C4-2B (cell line): ENCODE results near the gene STX8.

Source experiments
- H3K27ac ChIP-seq: fragments of 450-650 bp; 2 replicates; pipeline ENCODE4 v1.5.1; 2017
- CTCF ChIP-seq: fragments of 450-650 bp; conservative IDR thresholded peaks from 2 replicates; pipeline ENCODE4 v1.5.1; 2017; ENCODE audit warnings: mild to moderate bottlenecking
- ZFX ChIP-seq: fragments of 450-650 bp; IDR thresholded peaks from 2 replicates; pipeline ENCODE4 v1.6.1; 2017

Gene STX8

GRCh38 chr17:9519583-9520272 lies 55.9 kb downstream of the STX8 start:
- TF ChIP-seq CTCF (no peak), ZFX (no peak)
- no peak overlapping the region for H3K27ac ChIP-seq

GRCh38 chr17:9517396-9517795 lies 58.2 kb downstream of the STX8 start:
- no peak for TF ChIP-seq CTCF
- no peak for TF ChIP-seq ZFX
- H3K27ac ChIP-seq: no peak overlapping the region

GRCh38 chr17:9513266-9513665 lies 62.4 kb downstream of the STX8 start:
- TF ChIP-seq ZFX: no peak
- no peak for TF ChIP-seq CTCF
- no peak overlapping the region for H3K27ac ChIP-seq

GRCh38 chr17:9512323-9513168 lies 63.1 kb downstream of the STX8 start:
- H3K27ac ChIP-seq: no peak overlapping the region
- TF ChIP-seq CTCF (no peak), ZFX (no peak)

GRCh38 chr17:9509236-9509816 lies 66.3 kb downstream of the STX8 start:
- no peak overlapping the region for H3K27ac ChIP-seq
- TF ChIP-seq ZFX: no peak

GRCh38 chr17:9499041-9499440 lies 76.6 kb downstream of the STX8 start:
- no peak overlapping the region for H3K27ac ChIP-seq
- TF ChIP-seq ZFX (no peak), CTCF (no peak)

GRCh38 chr17:9498490-9498889 lies 77.1 kb downstream of the STX8 start:
- TF ChIP-seq ZFX: no peak
- no peak for TF ChIP-seq CTCF

More at GRCh38 chr17:9498490-9498889, 77.1 kb downstream of the STX8 start:
- H3K27ac ChIP-seq: no peak overlapping the region
